NOMO-1 treated with dmso at 0.1 percent for 144 hours (cell line): ENCODE measurements around the gene FAM168A.

Source experiments
- DNase-seq: peaks from one replicate; lab custom pipeline; 2025; ENCODE audit not compliant: unreplicated experiment; lab: John Stamatoyannopoulos, UW

The FAM168A gene

GRCh38 chr11:73350908-73351636, 246.8 kb downstream of the FAM168A start:
- peak; percentile 61 for DNase-seq
